Neural progenitor cell (in vitro differentiated cells): Measurements from ENCODE around the gene CHRNG. TPM values are rescaled to one million over a fixed set of nuclear protein-coding genes. Genes with fewer than 3 reads are reported as not detected.

ENCODE experiments used
- DNase-seq: peaks from one replicate; pipeline ENCODE4 v3.0.0-alpha.2; 2016; ENCODE audit warnings: low spot score
- H2AFZ ChIP-seq: fragments of 200-600 bp; sonication (generic); replicated peaks from 2 replicates; pipeline ENCODE4 v1.6.1; 2016; ENCODE audit warnings: antibody characterized with exemption
- H3F3A ChIP-seq: fragments of 200-600 bp; sonication (generic); 2 replicates; pipeline ENCODE4 v1.6.1; 2016; ENCODE audit warnings: antibody characterized with exemption, low read depth
- H3K27ac ChIP-seq: fragments of 200-600 bp; sonication (generic); 2 replicates; pipeline ENCODE4 v1.5.1; 2016; ENCODE audit warnings: mild to moderate bottlenecking
- H3K27me3 ChIP-seq: fragments of 200-600 bp; sonication (generic); 2 replicates; pipeline ENCODE4 v1.6.1; 2016; ENCODE audit warnings: mild to moderate bottlenecking, moderate library complexity
- H3K36me3 ChIP-seq: fragments of 200-600 bp; sonication (generic); 2 replicates; pipeline ENCODE4 v1.5.1; 2016
- H3K4me1 ChIP-seq: fragments of 200-600 bp; sonication (generic); 2 replicates; pipeline ENCODE4 v1.6.1; 2016; ENCODE audit warnings: mixed run types
- H3K4me2 ChIP-seq: fragments of 200-600 bp; sonication (generic); 2 replicates; pipeline ENCODE4 v1.6.1; 2016
- H3K4me3 ChIP-seq: fragments of 200-600 bp; sonication (generic); 2 replicates; pipeline ENCODE4 v1.5.1; 2016
- H3K79me2 ChIP-seq: fragments of 200-600 bp; sonication (generic); 2 replicates; pipeline ENCODE4 v1.6.1; 2016; ENCODE audit warnings: low read depth
- H3K9ac ChIP-seq: fragments of 200-600 bp; sonication (generic); 2 replicates; pipeline ENCODE4 v1.6.1; 2016
- H3K9me3 ChIP-seq: fragments of 200-600 bp; sonication (generic); 2 replicates; pipeline ENCODE4 v1.5.1; 2016; ENCODE audit warnings: low read depth
- H4K20me1 ChIP-seq: fragments of 200-600 bp; sonication (generic); 2 replicates; pipeline ENCODE4 v1.6.1; 2016; ENCODE audit warnings: low read depth
- H3K27ac Mint-ChIP-seq: 3 replicates; pipeline ENCODE4 v1.8.0; 2021; ENCODE audit warnings: mixed read lengths
- H3K27me3 Mint-ChIP-seq: 2 replicates; pipeline ENCODE4 v1.8.0; 2022; ENCODE audit warnings: low read depth, mild to moderate bottlenecking, inconsistent platforms, moderate library complexity, mixed read lengths; ENCODE audit not compliant: insufficient read depth
- H3K36me3 Mint-ChIP-seq: 3 replicates; pipeline ENCODE4 v1.8.0; 2021; ENCODE audit warnings: mixed read lengths
- H3K4me1 Mint-ChIP-seq: 3 replicates; pipeline ENCODE4 v1.8.0; 2021; ENCODE audit warnings: mixed read lengths
- H3K4me3 Mint-ChIP-seq: 3 replicates; pipeline ENCODE4 v1.8.0; 2021; ENCODE audit warnings: mild to moderate bottlenecking, moderate library complexity, mixed read lengths
- H3K9me3 Mint-ChIP-seq: 3 replicates; pipeline ENCODE4 v1.8.0; 2020; ENCODE audit warnings: mixed read lengths
- EZH2 ChIP-seq: fragments of 200-600 bp; sonication (generic); IDR thresholded peaks from 2 replicates; pipeline ENCODE4 v1.6.1; 2017; ENCODE audit warnings: antibody characterized with exemption, mild to moderate bottlenecking, moderate library complexity
- EZH2phosphoT487 ChIP-seq: fragments of 200-600 bp; sonication (generic); IDR thresholded peaks from 2 replicates; pipeline ENCODE4 v1.6.1; 2017; ENCODE audit warnings: antibody characterized with exemption
- total RNA-seq: library from RNA; depleted of rRNA; stranded (reverse); fragments of >200 nt; gene quantifications from 2 replicates; pipeline ENCODE4 v1.2.3, GENCODE V29; 2015; ENCODE audit warnings: low replicate concordance
- TF ChIP-seq, protein P1 (sequence below): fragments of 200-600 bp; sonication (generic); IDR thresholded peaks from 2 replicates; pipeline ENCODE4 v1.5.1; 2017; ENCODE audit warnings: antibody characterized with exemption, mild to moderate bottlenecking

The CHRNG gene
- total RNA-seq, 1 donor from 2014 or later = not detected

DNA sequence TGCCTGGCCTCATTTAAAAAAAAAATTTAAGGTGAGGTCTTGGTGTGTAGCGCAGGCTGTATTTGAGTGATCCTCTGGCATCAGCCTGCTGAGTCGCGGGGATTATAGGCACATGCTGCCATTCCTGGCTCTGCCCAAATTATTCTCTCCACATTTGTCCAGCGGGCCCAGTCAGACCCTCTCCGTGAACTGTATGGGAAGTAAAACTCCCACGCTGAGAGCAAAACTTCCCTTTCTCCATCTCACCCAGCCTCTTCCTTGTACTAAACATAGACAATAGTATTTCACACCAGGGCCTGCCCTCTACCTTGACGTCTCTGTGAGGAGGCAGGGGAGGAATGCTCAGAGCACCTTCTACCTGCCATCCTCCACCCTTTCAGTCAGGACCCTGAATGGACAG lies 48.0 kb downstream of the CHRNG start:
- Histone ChIP-seq H3K4me2 (no peak overlapping the region), H3K9ac (no peak overlapping the region), H3K4me3 (no peak overlapping the region), H2AFZ (no peak overlapping the region), H3K4me1 (no peaks in the 10 kb centered on the region), H3F3A (no peaks in the 10 kb centered on the region), H3K27ac (no peak overlapping the region), H3K27me3 (no peaks in the 10 kb centered on the region), H3K9me3 (no peaks in the 10 kb centered on the region), H3K79me2 (no peaks in the 10 kb centered on the region), H3K36me3 (no peaks in the 10 kb centered on the region), H4K20me1 (no peaks in the 10 kb centered on the region)
- Mint-ChIP-seq H3K27ac (no peak overlapping the region), H3K4me3 (no peak overlapping the region), H3K36me3 (peaks cover 12% of the 10 kb centered on the region), H3K9me3 (no peaks in the 10 kb centered on the region), H3K27me3 (peaks cover 6% of the 10 kb centered on the region), H3K4me1 (no peaks in the 10 kb centered on the region)
- no peak for DNase-seq
- no peak for TF ChIP-seq EZH2phosphoT487

DNA sequence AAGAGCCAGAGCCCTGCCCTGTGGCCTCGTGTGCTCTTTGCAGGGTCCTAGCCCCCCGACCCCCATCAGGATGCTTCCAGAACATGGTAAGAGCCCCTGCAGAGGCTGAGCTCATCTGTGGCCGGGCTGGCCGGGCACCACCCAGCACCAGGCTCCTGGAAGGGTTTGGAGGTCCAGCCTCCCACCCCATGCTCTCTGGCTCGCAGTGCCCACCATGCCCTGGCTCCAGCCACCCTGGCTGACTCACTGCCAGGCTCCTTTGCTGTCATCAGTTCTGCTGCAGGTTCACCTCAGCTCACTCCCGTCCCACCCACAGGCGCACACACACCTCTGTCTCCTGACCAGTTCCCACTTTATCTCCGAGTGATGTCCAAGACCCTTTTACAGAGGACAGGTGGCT lies 48.5 kb downstream of the CHRNG start:
- H3K27ac Mint-ChIP-seq = no peak overlapping the region
- Histone ChIP-seq H3K27ac (no peak overlapping the region), H3K36me3 (no peaks in the 10 kb centered on the region), H3F3A (no peaks in the 10 kb centered on the region), H3K79me2 (no peaks in the 10 kb centered on the region), H3K27me3 (no peaks in the 10 kb centered on the region), H3K9ac (no peak overlapping the region), H4K20me1 (no peaks in the 10 kb centered on the region), H2AFZ (no peak overlapping the region), H3K4me1 (no peaks in the 10 kb centered on the region), H3K4me3 (no peak overlapping the region), H3K9me3 (no peaks in the 10 kb centered on the region), H3K4me2 (no peak overlapping the region)
- H3K9me3 Mint-ChIP-seq = no peaks in the 10 kb centered on the region
- H3K4me3 Mint-ChIP-seq = no peak overlapping the region
- TF ChIP-seq, protein P1, sequence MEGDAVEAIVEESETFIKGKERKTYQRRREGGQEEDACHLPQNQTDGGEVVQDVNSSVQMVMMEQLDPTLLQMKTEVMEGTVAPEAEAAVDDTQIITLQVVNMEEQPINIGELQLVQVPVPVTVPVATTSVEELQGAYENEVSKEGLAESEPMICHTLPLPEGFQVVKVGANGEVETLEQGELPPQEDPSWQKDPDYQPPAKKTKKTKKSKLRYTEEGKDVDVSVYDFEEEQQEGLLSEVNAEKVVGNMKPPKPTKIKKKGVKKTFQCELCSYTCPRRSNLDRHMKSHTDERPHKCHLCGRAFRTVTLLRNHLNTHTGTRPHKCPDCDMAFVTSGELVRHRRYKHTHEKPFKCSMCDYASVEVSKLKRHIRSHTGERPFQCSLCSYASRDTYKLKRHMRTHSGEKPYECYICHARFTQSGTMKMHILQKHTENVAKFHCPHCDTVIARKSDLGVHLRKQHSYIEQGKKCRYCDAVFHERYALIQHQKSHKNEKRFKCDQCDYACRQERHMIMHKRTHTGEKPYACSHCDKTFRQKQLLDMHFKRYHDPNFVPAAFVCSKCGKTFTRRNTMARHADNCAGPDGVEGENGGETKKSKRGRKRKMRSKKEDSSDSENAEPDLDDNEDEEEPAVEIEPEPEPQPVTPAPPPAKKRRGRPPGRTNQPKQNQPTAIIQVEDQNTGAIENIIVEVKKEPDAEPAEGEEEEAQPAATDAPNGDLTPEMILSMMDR = no peak
- TF ChIP-seq EZH2phosphoT487 = no peak
- TF ChIP-seq EZH2 = no peak
- peaks cover 12% of the 10 kb centered on the region for H3K36me3 Mint-ChIP-seq
- H3K27me3 Mint-ChIP-seq = peaks cover 6% of the 10 kb centered on the region
- H3K4me1 Mint-ChIP-seq = no peaks in the 10 kb centered on the region
- no peak for DNase-seq

DNA sequence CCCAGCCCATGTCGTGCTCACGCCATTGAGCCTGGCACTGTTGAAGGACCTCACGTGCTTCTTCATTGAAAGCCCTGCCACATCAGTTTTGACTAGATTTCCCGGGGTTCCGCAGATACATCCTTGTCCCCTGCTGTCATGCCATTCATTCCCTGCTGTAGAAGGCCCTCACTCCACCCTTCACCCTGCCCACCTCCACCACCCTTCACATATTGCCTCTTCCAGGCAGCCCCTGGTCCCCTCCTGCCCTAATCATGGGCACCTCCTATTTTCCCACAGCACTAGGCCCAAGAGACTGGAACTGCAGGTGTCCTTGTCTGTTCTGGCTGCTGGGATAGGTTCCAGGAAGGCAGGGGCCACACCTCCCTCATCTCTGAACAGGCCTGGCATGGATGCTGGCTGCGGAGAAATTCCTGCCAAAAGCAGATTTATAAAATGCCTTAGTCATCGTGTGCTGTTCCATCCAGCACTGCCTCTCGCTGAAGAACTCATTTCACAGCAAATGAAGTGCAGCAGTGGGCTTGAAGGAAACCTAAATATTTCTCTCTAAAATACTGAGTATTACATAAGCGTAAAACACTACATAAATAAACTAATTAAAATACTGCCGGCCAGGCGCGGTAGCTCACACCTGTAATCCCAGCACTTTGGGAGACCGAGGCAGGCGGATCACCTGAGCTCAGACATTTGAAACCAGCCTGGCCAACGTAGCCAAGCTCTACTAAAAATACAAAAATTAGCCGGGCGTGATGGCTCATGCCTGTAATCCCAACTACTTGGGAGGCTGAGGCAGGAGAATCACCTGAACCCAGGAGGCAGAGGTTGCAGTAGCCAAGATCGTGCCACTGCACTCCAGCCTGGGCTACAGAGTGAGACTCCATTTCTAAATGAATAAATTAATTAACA lies 49.4 kb downstream of the CHRNG start:
- TF ChIP-seq, protein P1 = no peak
- no peak for TF ChIP-seq EZH2
- Mint-ChIP-seq H3K36me3 (peaks cover 11% of the 10 kb centered on the region), H3K27ac (no peak overlapping the region)

DNA sequence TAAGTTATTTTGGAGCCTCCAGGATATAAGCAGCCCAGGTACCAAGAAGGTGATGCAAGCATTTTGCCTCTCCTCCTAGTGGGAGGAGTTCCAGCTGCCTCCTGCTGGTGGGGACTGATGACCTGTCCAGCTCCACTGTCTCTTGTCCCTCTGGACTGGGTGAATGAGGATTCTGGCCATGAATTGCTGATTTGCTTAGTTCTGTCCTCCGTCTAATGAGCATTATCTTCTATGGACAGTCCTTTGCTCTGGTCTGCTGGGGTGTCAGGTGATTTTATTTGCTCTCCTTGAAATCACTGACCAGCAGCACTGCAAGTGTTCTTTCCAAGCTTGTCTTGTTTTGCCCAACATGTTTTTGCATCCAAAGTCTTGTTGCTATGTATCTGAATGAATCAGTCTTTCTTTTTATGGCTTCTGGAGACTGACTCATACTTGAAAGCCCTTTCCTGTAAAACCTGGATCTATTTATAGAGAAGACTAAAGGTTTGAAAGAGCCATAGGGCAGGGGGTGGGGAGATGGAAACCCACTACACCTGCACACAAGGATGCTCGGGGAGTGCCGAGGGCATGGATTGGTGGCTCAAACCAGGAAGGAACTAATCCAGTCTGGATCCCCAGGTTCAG lies 53.4 kb downstream of the CHRNG start:
- no peak overlapping the region for H2AFZ ChIP-seq
- H3K79me2 ChIP-seq = no peaks in the 10 kb centered on the region
- H3K9me3 ChIP-seq = no peaks in the 10 kb centered on the region
- H3K9ac ChIP-seq = no peak overlapping the region
- Mint-ChIP-seq H3K4me3 (no peak overlapping the region), H3K4me1 (no peaks in the 10 kb centered on the region), H3K27me3 (peaks cover 6% of the 10 kb centered on the region), H3K36me3 (no peaks in the 10 kb centered on the region), H3K9me3 (no peaks in the 10 kb centered on the region), H3K27ac (no peak overlapping the region)
- DNase-seq = no peak
- TF ChIP-seq EZH2phosphoT487 (no peak), EZH2 (no peak)
- TF ChIP-seq, protein P1 = no peak
- H3K4me2 ChIP-seq = no peak overlapping the region
- H3K4me3 ChIP-seq = no peak overlapping the region
- H4K20me1 ChIP-seq = no peaks in the 10 kb centered on the region
- no peaks in the 10 kb centered on the region for H3F3A ChIP-seq
- no peaks in the 10 kb centered on the region for H3K4me1 ChIP-seq
- H3K36me3 ChIP-seq = no peaks in the 10 kb centered on the region
- H3K27ac ChIP-seq = no peak overlapping the region
- no peaks in the 10 kb centered on the region for H3K27me3 ChIP-seq

More for the DNA sequence above, 49.4 kb downstream of the CHRNG start:
- Histone ChIP-seq H3K4me3 (no peak overlapping the region), H4K20me1 (no peaks in the 10 kb centered on the region), H3K79me2 (no peaks in the 10 kb centered on the region), H3K4me1 (no peaks in the 10 kb centered on the region), H3K27me3 (no peaks in the 10 kb centered on the region), H3K9me3 (no peaks in the 10 kb centered on the region), H3K27ac (no peak overlapping the region), H3K36me3 (no peaks in the 10 kb centered on the region), H2AFZ (no peak overlapping the region), H3K4me2 (no peak overlapping the region), H3F3A (no peaks in the 10 kb centered on the region), H3K9ac (no peak overlapping the region)
- DNase-seq = no peak
- Mint-ChIP-seq H3K4me1 (no peaks in the 10 kb centered on the region), H3K4me3 (no peak overlapping the region), H3K9me3 (no peaks in the 10 kb centered on the region), H3K27me3 (peaks cover 6% of the 10 kb centered on the region)
